HUES48 (cell line): ENCODE results near the gene AVEN.
"Not testable (repeated sequence)": the region's sequence is repeated elsewhere in the genome, so short reads cannot be mapped to it uniquely, and the experiment has no call there.

ENCODE experiments used
- H3K27ac ChIP-seq: one replicate; pipeline ENCODE4 v1.7.0; 2013; ENCODE audit warnings: low read depth, low read length, inconsistent platforms
- H3K27me3 ChIP-seq: 2 replicates; pipeline ENCODE4 v1.6.1; 2013; ENCODE audit warnings: mild to moderate bottlenecking, low read length; ENCODE audit not compliant: control insufficient read depth, insufficient read depth
- H3K36me3 ChIP-seq: 2 replicates; pipeline ENCODE4 v1.6.1; 2013; ENCODE audit warnings: low read length; ENCODE audit not compliant: control insufficient read depth, insufficient read depth
- H3K4me1 ChIP-seq: 2 replicates; pipeline ENCODE4 v1.6.1; 2013; ENCODE audit warnings: mild to moderate bottlenecking, low read length; ENCODE audit not compliant: control insufficient read depth, insufficient read depth
- H3K4me3 ChIP-seq: 2 replicates; pipeline ENCODE4 v1.5.1; 2013; ENCODE audit warnings: mild to moderate bottlenecking, low read depth, low read length
- H3K9ac ChIP-seq: 2 replicates; pipeline ENCODE4 v1.6.1; 2013; ENCODE audit warnings: mild to moderate bottlenecking, low read depth, low read length, moderate library complexity
- H3K9me3 ChIP-seq: 2 replicates; pipeline ENCODE4 v1.6.1; 2013; ENCODE audit warnings: low read length; ENCODE audit not compliant: control insufficient read depth, insufficient read depth

The AVEN gene

DNA sequence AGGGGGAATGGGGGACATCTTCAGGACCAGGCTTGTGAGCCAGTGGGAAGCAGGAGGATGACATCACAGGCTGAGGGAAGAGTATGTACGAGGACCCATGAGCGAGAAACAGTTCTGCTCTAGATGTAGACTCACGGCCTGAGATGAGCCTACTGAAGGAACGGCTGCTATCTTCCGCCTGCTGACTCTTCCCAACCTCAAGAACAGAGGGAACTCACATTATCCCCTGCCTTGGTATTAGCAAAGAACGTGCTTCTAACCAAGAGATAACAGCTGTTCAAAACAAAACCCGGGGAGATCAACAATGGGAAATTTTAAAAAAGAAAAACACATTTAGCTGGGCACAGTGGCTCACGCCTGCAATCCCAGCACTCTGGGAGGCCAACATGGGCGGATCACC is 25.3 kb downstream of the AVEN start:
- H3K4me1 ChIP-seq = peaks cover 5% of the 10 kb centered on the region; the same call in 1 of the 2 replicates
- H3K27ac ChIP-seq = no peak overlapping the region
- no peaks in the 10 kb centered on the region for H3K9me3 ChIP-seq
- no peaks in the 10 kb centered on the region for H3K27me3 ChIP-seq
- no peak overlapping the region for H3K4me3 ChIP-seq
- no peak overlapping the region for H3K9ac ChIP-seq
- H3K36me3 ChIP-seq = no peaks in the 10 kb centered on the region

DNA sequence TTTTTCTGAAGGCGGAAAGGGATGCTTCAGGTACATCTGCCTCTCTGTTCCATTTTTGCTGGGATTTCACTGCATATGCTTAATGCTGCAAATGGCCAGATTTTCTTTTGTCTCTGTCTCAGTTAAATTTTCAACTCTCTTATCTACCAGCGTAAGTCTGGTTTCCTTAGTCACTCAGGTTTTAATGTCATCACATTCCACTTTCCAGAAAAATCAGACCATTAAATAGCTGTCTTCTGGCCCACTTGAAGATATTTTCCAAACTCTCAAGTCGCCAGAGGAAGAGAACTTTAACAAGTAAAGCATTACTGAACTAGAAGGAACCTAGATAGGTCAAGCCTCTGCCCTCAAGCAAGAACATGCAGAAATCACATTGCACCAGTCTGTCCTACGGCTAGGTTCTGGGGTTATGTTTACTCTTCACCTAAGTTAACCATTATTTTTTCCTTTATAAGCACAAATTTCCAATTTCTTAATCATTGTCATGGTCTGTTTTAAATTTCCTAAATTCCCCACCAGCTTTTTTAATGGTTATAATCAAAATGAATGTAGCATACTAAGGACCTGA is 26.5 kb downstream of the AVEN start:
- Histone ChIP-seq H3K27me3 (no peaks in the 10 kb centered on the region), H3K36me3 (no peaks in the 10 kb centered on the region), H3K9me3 (no peaks in the 10 kb centered on the region), H3K9ac (no peak overlapping the region), H3K4me3 (no peak overlapping the region), H3K27ac (no peak overlapping the region), H3K4me1 (peaks cover 5% of the 10 kb centered on the region; the same call in 1 of the 2 replicates)

DNA sequence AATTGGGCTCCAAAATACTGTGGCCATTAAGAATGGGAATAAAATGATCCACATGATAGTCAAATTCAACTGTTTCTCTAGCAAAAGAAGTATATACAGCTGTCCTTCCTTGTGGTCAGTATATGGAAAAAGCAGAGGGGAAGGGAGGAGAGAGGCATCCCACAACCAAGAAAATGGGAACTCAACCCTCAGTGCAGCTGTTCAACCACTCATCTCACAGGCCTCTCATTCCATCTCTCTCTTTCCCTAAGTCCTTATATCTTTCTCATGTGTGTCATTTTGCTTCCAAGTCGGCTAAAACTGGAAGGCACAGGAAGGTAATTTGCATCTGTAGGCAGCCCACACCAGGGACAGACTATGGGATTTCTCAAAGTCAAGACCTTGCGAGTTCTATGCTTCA is 27.5 kb downstream of the AVEN start:
- no peaks in the 10 kb centered on the region for H3K36me3 ChIP-seq
- no peaks in the 10 kb centered on the region for H3K9me3 ChIP-seq
- no peak overlapping the region for H3K9ac ChIP-seq
- no peak overlapping the region for H3K27ac ChIP-seq
- peaks cover 5% of the 10 kb centered on the region; the same call in 1 of the 2 replicates for H3K4me1 ChIP-seq
- no peak overlapping the region for H3K4me3 ChIP-seq
- no peaks in the 10 kb centered on the region for H3K27me3 ChIP-seq

DNA sequence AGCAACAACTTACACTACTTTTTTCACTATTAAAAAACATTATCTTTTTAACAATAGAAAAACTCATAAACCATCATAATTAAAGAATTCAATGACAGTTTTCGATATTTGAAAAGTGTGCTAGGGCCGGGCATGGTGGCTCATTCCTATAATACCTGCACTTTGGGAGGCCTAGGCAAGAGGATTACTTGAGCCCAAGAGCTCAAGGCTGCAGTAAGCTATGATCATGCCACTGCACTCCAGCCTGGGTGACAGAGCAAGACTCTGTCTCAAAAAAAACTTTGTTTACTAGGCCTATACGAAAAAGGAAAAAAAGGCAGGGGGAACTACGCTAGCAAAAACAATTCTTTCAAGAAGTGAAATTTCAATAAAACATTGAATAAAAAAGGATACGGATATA is 28.1 kb downstream of the AVEN start:
- H3K27ac ChIP-seq = no peak overlapping the region

DNA sequence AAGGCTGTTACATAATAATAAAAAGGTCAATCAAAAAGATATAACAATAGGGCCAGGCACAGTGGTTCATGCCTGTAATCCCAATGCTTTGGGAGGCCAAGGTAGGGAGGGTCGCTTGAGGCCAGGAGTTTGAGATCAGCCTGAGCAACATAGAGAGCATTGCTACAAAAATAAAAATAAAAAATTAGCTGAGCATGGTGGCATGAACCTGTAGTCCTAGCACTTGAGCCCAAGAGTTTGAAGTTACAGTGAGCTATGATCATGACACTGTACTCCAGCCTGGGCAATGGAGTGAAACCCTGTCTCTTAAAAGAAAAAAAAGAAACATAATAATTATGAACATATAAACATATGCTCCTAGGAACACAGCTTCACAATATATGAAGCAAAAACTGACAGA is 29.3 kb downstream of the AVEN start:
- no peaks in the 10 kb centered on the region for H3K9me3 ChIP-seq
- H3K4me1 ChIP-seq = peaks cover 5% of the 10 kb centered on the region; the same call in 1 of the 2 replicates
- no peak overlapping the region for H3K4me3 ChIP-seq
- H3K36me3 ChIP-seq = no peaks in the 10 kb centered on the region
- no peak overlapping the region for H3K27ac ChIP-seq
- H3K9ac ChIP-seq = no peak overlapping the region
- no peaks in the 10 kb centered on the region for H3K27me3 ChIP-seq

More for the DNA sequence above, 28.1 kb downstream of the AVEN start:
- Histone ChIP-seq H3K9me3 (no peaks in the 10 kb centered on the region), H3K9ac (no peak overlapping the region), H3K36me3 (no peaks in the 10 kb centered on the region), H3K27me3 (no peaks in the 10 kb centered on the region), H3K4me3 (no peak overlapping the region), H3K4me1 (peaks cover 5% of the 10 kb centered on the region; the same call in 1 of the 2 replicates)

DNA sequence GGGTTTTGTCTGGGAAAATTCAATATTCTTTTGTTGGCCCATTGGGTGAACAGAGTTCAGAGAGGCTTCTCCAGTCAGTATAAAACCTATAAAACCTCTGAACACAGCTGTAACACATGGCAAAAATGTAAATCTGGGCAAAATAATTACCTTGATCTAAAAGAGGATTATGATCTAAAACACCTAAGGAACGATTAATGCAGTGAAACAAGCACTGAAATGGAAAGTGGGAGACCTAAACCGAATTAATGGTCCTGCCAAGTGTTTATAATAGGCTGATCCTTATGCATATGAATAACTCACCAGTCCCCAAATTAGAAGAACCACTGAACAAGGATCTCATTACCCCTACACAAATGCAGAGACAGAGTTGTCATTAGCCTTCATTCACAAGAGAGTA is 32.6 kb downstream of the AVEN start:
- Histone ChIP-seq H3K27ac (no peak overlapping the region), H3K4me1 (peaks cover under 1% of the 10 kb centered on the region; the same call in 1 of the 2 replicates), H3K27me3 (no peaks in the 10 kb centered on the region), H3K4me3 (no peak overlapping the region), H3K9ac (no peak overlapping the region), H3K9me3 (no peaks in the 10 kb centered on the region), H3K36me3 (no peaks in the 10 kb centered on the region)

DNA sequence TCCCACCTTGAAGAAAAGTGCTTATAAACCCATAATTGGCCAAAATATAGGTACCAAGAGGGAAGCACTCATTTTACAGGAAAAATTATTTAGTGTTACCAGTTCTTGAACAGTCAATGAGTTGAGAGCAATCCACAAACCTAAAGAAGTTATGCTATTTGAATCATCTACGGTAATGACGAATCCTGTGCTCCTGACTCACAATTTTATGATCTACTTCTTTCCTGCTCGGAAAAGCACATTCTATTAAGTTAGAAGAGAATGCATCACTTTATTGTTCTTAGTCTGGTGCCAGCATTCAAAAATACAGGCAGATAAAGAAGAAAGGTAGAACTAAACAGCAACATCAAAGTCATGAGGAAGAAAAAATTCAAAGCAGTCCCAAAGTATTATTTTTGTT is 37.5 kb downstream of the AVEN start:
- no peak overlapping the region for H3K9ac ChIP-seq
- H3K27me3 ChIP-seq = no peaks in the 10 kb centered on the region
- no peak overlapping the region for H3K4me3 ChIP-seq
- no peak overlapping the region for H3K27ac ChIP-seq
- H3K36me3 ChIP-seq = no peaks in the 10 kb centered on the region
- no peaks in the 10 kb centered on the region for H3K4me1 ChIP-seq
- H3K9me3 ChIP-seq = no peaks in the 10 kb centered on the region

DNA sequence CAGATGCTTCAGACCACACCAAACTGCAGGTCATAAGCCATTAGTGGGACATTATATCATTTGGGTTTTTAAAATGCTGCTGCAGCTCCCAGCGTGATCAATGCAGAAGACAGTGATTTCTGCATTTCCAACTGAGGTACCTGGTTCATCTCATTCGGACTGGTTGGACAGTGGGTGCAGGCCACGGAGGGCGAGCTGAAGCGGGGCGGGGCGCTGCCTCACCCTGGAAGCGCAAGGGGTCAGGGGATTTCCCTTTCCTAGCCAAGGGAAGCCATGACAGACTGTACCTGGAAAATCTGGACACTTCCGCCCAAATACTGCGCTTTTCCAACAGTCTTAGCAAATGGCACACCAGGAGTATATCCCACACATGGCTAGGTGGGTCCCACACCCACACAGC is 43.3 kb downstream of the AVEN start:
- H3K27me3 ChIP-seq, H3K27ac ChIP-seq, H3K36me3 ChIP-seq, H3K4me3 ChIP-seq, H3K4me1 ChIP-seq, H3K9me3 ChIP-seq, H3K9ac ChIP-seq: not testable (repeated sequence)

DNA sequence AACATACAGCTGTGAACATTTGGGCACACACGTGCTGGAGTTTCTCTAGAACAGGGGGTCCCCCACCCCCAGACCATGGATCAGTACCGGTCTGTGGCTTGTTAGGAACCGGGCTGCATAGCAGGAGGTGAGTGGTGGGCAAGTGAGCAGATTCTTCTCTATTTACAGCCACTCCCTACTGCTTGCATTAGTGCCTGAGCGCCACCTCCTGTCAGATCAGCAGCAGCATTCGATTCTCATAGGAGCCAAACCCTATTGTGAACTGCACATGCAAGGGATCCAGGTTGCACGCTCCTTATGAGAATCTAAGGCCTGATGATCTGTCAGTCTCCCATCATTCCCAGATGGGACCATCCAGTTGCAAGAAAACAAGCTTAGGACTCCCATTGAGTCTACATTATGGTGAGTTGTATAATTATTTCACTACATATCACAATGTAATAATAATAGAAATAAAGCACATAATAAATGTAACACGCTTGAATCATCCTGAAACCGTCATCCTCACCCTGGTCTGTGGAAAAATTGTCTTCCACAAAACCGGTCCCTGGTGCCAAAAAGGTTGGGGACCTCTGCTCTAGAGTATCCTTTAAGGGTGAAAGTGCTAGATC is 44.9 kb downstream of the AVEN start:
- Histone ChIP-seq H3K36me3 (no peaks in the 10 kb centered on the region), H3K27ac (no peak overlapping the region), H3K4me1 (no peaks in the 10 kb centered on the region), H3K9me3 (peaks cover 10% of the 10 kb centered on the region; the same call in 1 of the 2 replicates), H3K27me3 (no peaks in the 10 kb centered on the region), H3K9ac (no peak overlapping the region), H3K4me3 (no peak overlapping the region)

DNA sequence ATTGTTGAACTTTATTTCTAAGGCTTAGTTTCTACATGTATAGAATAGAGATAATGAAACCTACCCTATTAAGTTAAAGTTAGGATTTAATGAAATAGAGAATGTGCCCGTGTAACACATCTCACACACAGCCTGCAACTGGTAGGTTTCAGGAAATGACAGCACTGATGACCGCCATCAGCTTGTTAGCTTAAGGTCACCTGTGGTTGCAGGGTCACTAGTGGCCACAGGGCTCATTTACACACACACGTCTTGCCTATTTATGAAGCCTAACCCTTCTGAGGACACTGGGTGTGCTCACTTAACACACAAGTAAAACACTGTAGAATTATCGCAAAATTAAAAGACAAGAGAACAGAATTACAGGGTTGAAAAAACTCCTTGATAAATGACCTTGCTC is 50.6 kb downstream of the AVEN start:
- Histone ChIP-seq H3K4me1 (no peaks in the 10 kb centered on the region; the same call in 1 of the 2 replicates), H3K9me3 (no peaks in the 10 kb centered on the region), H3K27me3 (no peaks in the 10 kb centered on the region), H3K9ac (no peak overlapping the region), H3K4me3 (no peak overlapping the region), H3K36me3 (no peaks in the 10 kb centered on the region), H3K27ac (no peak overlapping the region)

DNA sequence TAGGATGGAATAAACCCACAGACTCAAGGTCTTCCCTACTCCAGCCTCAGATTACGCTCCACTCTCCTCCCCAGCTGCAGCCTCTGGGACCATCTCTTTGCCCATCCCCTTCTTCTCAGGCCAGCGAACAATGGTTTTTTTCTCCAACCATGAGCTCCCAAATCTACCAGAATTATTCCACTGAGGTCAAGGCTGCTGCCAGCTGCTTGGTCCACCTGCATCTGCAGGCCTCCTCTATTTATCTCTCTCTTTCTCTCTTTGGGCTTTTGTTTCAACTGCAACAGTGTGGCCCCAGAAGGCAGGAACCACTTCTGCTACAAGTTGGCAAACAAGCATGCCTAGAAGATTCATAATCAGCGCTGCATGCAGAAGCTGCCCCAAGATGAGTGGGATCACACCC is 51.6 kb downstream of the AVEN start:
- H3K27ac ChIP-seq = no peak overlapping the region
- no peaks in the 10 kb centered on the region for H3K27me3 ChIP-seq
- H3K4me3 ChIP-seq = no peak overlapping the region
- no peaks in the 10 kb centered on the region; the same call in 1 of the 2 replicates for H3K4me1 ChIP-seq
- no peaks in the 10 kb centered on the region for H3K36me3 ChIP-seq
- H3K9me3 ChIP-seq = no peaks in the 10 kb centered on the region
- H3K9ac ChIP-seq = no peak overlapping the region
